BLaER1 treated with 17β-estradiol and CSF1 and Interleukin-3, amounts not matched to agents 10 nM and 100 nM (cell line): Measurements from ENCODE around the gene HDLBP.
A peak's percentile ranks its signal among the peaks of the same experiment; 100 is the strongest.

ENCODE experiments used
- H3K27ac ChIP-seq, 11 experiments: shearing (Covaris generic); formaldehyde crosslinking; 2 replicates each; pipeline ENCODE4 v1.8.1; 2022
- H3K27me3 ChIP-seq, 11 experiments: shearing (Covaris generic); formaldehyde crosslinking; 2 replicates each; pipeline ENCODE4 v1.8.1; 2022
- H3K36me3 ChIP-seq, 11 experiments: shearing (Covaris generic); formaldehyde crosslinking; 2 replicates each; pipeline ENCODE4 v1.8.1; 2022
- H3K4me1 ChIP-seq, 10 experiments: shearing (Covaris generic); formaldehyde crosslinking; 2 replicates each; pipeline ENCODE4 v1.8.1; 2022
- H3K4me2 ChIP-seq, 11 experiments: shearing (Covaris generic); formaldehyde crosslinking; 2 replicates each; pipeline ENCODE4 v1.8.1; 2022
- H3K4me3 ChIP-seq, 10 experiments: shearing (Covaris generic); formaldehyde crosslinking; 2 replicates each; pipeline ENCODE4 v1.8.1; 2022
- H3K9ac ChIP-seq, 11 experiments: shearing (Covaris generic); formaldehyde crosslinking; 2 replicates each; pipeline ENCODE4 v1.8.1; 2022
- H3K9me3 ChIP-seq, 11 experiments: shearing (Covaris generic); formaldehyde crosslinking; replicated peaks in 1 of 11; 2 replicates each; pipeline ENCODE4 v1.8.1; 2022
- H4K20me1 ChIP-seq, 11 experiments: shearing (Covaris generic); formaldehyde crosslinking; 2 replicates each; pipeline ENCODE4 v1.8.1; 2022
- Cebpa-rat ChIP-seq, 11 experiments: shearing (Covaris generic); IDR thresholded peaks; 2 replicates each; pipeline ENCODE4 v1.8.1; 2022

HDLBP gene

GRCh38 chr2:241229563-241230401, 85.7 kb downstream of the HDLBP start:
- Histone ChIP-seq H3K9me3 (no peaks in the 10 kb centered on the region), H3K4me2 (no peak overlapping the region), H4K20me1 (peaks cover 13 to 97% (median 55%) of the 10 kb centered on the region in 11 experiments; a peak in 20 of 22 replicates), H3K27me3 (no peaks in the 10 kb centered on the region), H3K9ac (no peak overlapping the region), H3K36me3 (peaks cover 80 to 100% (median 93%) of the 10 kb centered on the region in 11 experiments), H3K4me1 (peaks cover 0 to 14% (median 4%) of the 10 kb centered on the region in 10 experiments; a peak in 7 of 20 replicates), H3K27ac (no peak overlapping the region), H3K4me3 (no peak overlapping the region)
- no peak for TF ChIP-seq Cebpa-rat (IDR thresholded peaks at IDR 0.05)

- Histone ChIP-seq H3K27ac (no peak overlapping the region; a peak in 1 of 22 replicates), H3K36me3 (peaks cover 72 to 95% (median 86%) of the 10 kb centered on the region in 11 experiments), H3K4me1 (peaks cover 2 to 19% (median 10%) of the 10 kb centered on the region in 10 experiments; a peak in 18 of 20 replicates), H3K9me3 (no peaks in the 10 kb centered on the region), H3K27me3 (no peaks in the 10 kb centered on the region), H3K4me3 (no peak overlapping the region), H3K9ac (no peak overlapping the region), H4K20me1 (peaks cover 9 to 97% (median 52%) of the 10 kb centered on the region in 11 experiments; a peak in 19 of 22 replicates), H3K4me2 (no peak overlapping the region)
- no peak for TF ChIP-seq Cebpa-rat (IDR thresholded peaks at IDR 0.05)
These were observed 86.5 kb downstream of the HDLBP start for GRCh38 chr2:241228860-241229516.

GRCh38 chr2:241228081-241228859, 87.2 kb downstream of the HDLBP start:
- Histone ChIP-seq H3K27ac (peak overlapping the region in 1 of 11 experiments; percentile 5; a peak in 1 of 22 replicates), H3K9ac (no peak overlapping the region), H3K36me3 (peaks cover 65 to 87% (median 79%) of the 10 kb centered on the region in 11 experiments), H3K9me3 (no peaks in the 10 kb centered on the region), H3K4me3 (no peak overlapping the region), H4K20me1 (peaks cover 9 to 97% (median 49%) of the 10 kb centered on the region in 11 experiments; a peak in 19 of 22 replicates), H3K4me1 (peaks cover 9 to 24% (median 17%) of the 10 kb centered on the region in 10 experiments; a peak in 19 of 20 replicates), H3K4me2 (no peak overlapping the region), H3K27me3 (no peaks in the 10 kb centered on the region)
- no peak for TF ChIP-seq Cebpa-rat (IDR thresholded peaks at IDR 0.05)

GRCh38 chr2:241227594-241227993, 87.9 kb downstream of the HDLBP start:
- Histone ChIP-seq H3K4me2 (no peak overlapping the region), H3K4me3 (no peak overlapping the region), H4K20me1 (peaks cover 9 to 97% (median 47%) of the 10 kb centered on the region in 11 experiments; a peak in 18 of 22 replicates), H3K36me3 (peaks cover 58 to 81% (median 72%) of the 10 kb centered on the region in 11 experiments), H3K27me3 (no peaks in the 10 kb centered on the region), H3K27ac (peak overlapping the region in 1 of 11 experiments; percentile 5; a peak in 1 of 22 replicates), H3K9me3 (no peaks in the 10 kb centered on the region), H3K4me1 (peaks cover 14 to 23% (median 16%) of the 10 kb centered on the region in 10 experiments; a peak in 19 of 20 replicates), H3K9ac (no peak overlapping the region)
- no peak for TF ChIP-seq Cebpa-rat (IDR thresholded peaks at IDR 0.05)

GRCh38 chr2:241226723-241227572, 88.5 kb downstream of the HDLBP start:
- TF ChIP-seq Cebpa-rat (IDR thresholded peaks at IDR 0.05), result no peak
- Histone ChIP-seq H3K27me3 (no peaks in the 10 kb centered on the region), H3K4me2 (no peak overlapping the region), H3K9ac (no peak overlapping the region), H3K36me3 (peaks cover 52 to 74% (median 65%) of the 10 kb centered on the region in 11 experiments), H3K9me3 (no peaks in the 10 kb centered on the region), H3K4me3 (no peak overlapping the region), H3K27ac (no peak overlapping the region), H4K20me1 (peaks cover 7 to 92% (median 41%) of the 10 kb centered on the region in 11 experiments; a peak in 17 of 22 replicates), H3K4me1 (peaks cover 13 to 23% (median 16%) of the 10 kb centered on the region in 10 experiments; a peak in 19 of 20 replicates)

GRCh38 chr2:241225983-241226382, 89.5 kb downstream of the HDLBP start:
- no peak overlapping the region for H3K4me2 ChIP-seq
- peaks cover 42 to 65% (median 56%) of the 10 kb centered on the region in 11 experiments for H3K36me3 ChIP-seq
- H3K27ac ChIP-seq, result no peak overlapping the region

GRCh38 chr2:241225545-241225944, 89.9 kb downstream of the HDLBP start:
- H3K4me1 ChIP-seq, result peaks cover 13 to 23% (median 16%) of the 10 kb centered on the region in 10 experiments; a peak in 19 of 20 replicates
- no peaks in the 10 kb centered on the region for H3K27me3 ChIP-seq
- H4K20me1 ChIP-seq, result peaks cover 0 to 78% (median 33%) of the 10 kb centered on the region in 11 experiments; a peak in 16 of 22 replicates
- no peak overlapping the region for H3K9ac ChIP-seq
- no peak overlapping the region for H3K4me3 ChIP-seq
- H3K27ac ChIP-seq, result no peak overlapping the region
- H3K36me3 ChIP-seq, result peaks cover 38 to 60% (median 51%) of the 10 kb centered on the region in 11 experiments
- no peak for TF ChIP-seq Cebpa-rat (IDR thresholded peaks at IDR 0.05)
- H3K9me3 ChIP-seq, result no peaks in the 10 kb centered on the region
- no peak overlapping the region for H3K4me2 ChIP-seq

More at GRCh38 chr2:241225983-241226382, 89.5 kb downstream of the HDLBP start:
- Histone ChIP-seq H3K4me1 (peaks cover 13 to 23% (median 16%) of the 10 kb centered on the region in 10 experiments; a peak in 19 of 20 replicates), H3K4me3 (no peak overlapping the region), H3K9ac (no peak overlapping the region), H3K27me3 (no peaks in the 10 kb centered on the region), H3K9me3 (no peaks in the 10 kb centered on the region), H4K20me1 (peaks cover 0 to 82% (median 33%) of the 10 kb centered on the region in 11 experiments; a peak in 16 of 22 replicates)
- no peak for TF ChIP-seq Cebpa-rat (IDR thresholded peaks at IDR 0.05)
